ENCODE data around the gene PPCDC.

DNA sequence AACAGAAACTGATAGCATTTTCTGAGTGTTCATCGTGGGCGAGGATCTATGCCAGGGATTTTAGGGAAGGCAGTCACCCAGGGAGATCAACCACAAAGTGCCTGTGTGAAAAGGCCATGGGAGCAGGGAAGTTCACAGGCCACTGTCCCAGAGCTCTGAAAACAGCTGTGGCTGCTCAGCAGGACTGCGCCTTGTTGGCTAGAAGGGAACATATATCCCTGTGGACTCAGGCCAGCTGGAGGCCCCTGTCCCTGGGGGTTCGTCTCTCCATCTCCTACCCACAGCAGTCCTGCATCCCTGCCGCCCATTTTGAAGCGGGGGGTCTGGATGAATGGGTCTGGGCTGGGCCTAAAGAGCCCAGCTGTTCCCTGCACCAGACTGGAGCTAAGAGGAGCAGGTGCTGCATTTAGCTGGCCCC is 27.8 kb downstream of the PPCDC start:
- TF ChIP-seq CTCF (IDR thresholded peaks at IDR 0.05) (no peak), POLR2A (IDR thresholded peaks at IDR 0.05) (no peak)

Data from esophagus squamous epithelium (tissue), 4 donors.